Right forelimb (tissue), 1 donor: ENCODE measurements around the gene TBC1D22A.

Experiments used
- DNase-seq: peaks from one replicate; pipeline ENCODE4 v3.0.0-alpha.2; 2018

TBC1D22A gene

GRCh38 chr22:46964773-46965550 lies 202.5 kb downstream of the TBC1D22A start:
- DNase-seq: peak; percentile 35

GRCh38 chr22:46965555-46966494 lies 203.4 kb downstream of the TBC1D22A start:
- DNase-seq: peak; percentile 40

GRCh38 chr22:46966495-46966845 lies 204.0 kb downstream of the TBC1D22A start:
- DNase-seq: no peak

GRCh38 chr22:46966846-46967245 lies 204.4 kb downstream of the TBC1D22A start:
- DNase-seq: peak; percentile 37

- peak; percentile 48 for DNase-seq
These were observed 205.3 kb downstream of the TBC1D22A start for GRCh38 chr22:46967445-46968358.

- DNase-seq: no peak
These were observed 205.9 kb downstream of the TBC1D22A start for GRCh38 chr22:46968359-46968740.

- peak; percentile 16 for DNase-seq
These were observed 206.4 kb downstream of the TBC1D22A start for GRCh38 chr22:46968848-46969247.

- peak; percentile 32 for DNase-seq
These were observed 207.0 kb downstream of the TBC1D22A start for GRCh38 chr22:46969491-46969890.

GRCh38 chr22:46969961-46970360 lies 207.5 kb downstream of the TBC1D22A start:
- no peak for DNase-seq

- no peak for DNase-seq
These were observed 208.1 kb downstream of the TBC1D22A start for GRCh38 chr22:46970411-46971098.

- no peak for DNase-seq
These were observed 208.8 kb downstream of the TBC1D22A start for GRCh38 chr22:46971099-46971763.

GRCh38 chr22:46971764-46972125 lies 209.3 kb downstream of the TBC1D22A start:
- no peak for DNase-seq

GRCh38 chr22:46972256-46972655 lies 209.8 kb downstream of the TBC1D22A start:
- no peak for DNase-seq

GRCh38 chr22:46972901-46973831 lies 210.7 kb downstream of the TBC1D22A start:
- DNase-seq: no peak

- no peak for DNase-seq
These were observed 211.6 kb downstream of the TBC1D22A start for GRCh38 chr22:46974077-46974476.

GRCh38 chr22:46974631-46975585 lies 212.5 kb downstream of the TBC1D22A start:
- no peak for DNase-seq

- DNase-seq: no peak
These were observed 213.7 kb downstream of the TBC1D22A start for GRCh38 chr22:46976143-46976542.

GRCh38 chr22:46976598-46976997 lies 214.1 kb downstream of the TBC1D22A start:
- DNase-seq: peak; percentile 15

GRCh38 chr22:46977656-46978343 lies 215.3 kb downstream of the TBC1D22A start:
- peak; percentile 22 for DNase-seq
